Mesothelial cell of epicardium (in vitro differentiated cells): ENCODE results near the gene WDR70. TPM values are rescaled to one million over a fixed set of nuclear protein-coding genes. Genes with fewer than 3 reads are reported as not detected.

ENCODE experiments used
- DNase-seq, 2 experiments: peaks; one replicate each; pipeline ENCODE4 v3.0.0; 2021; ENCODE audit warnings: low spot score in 2 of 2; ENCODE audit not compliant: unreplicated experiment in 2 of 2
- H3K27ac Mint-ChIP-seq: 2 replicates; pipeline ENCODE4 v1.8.0; 2021; ENCODE audit warnings: mixed read lengths
- H3K27me3 Mint-ChIP-seq: 2 replicates; pipeline ENCODE4 v1.8.0; 2021; ENCODE audit warnings: low read depth, mixed read lengths
- H3K36me3 Mint-ChIP-seq: 2 replicates; pipeline ENCODE4 v1.8.0; 2021; ENCODE audit warnings: mixed read lengths
- H3K4me1 Mint-ChIP-seq: 2 replicates; pipeline ENCODE4 v1.8.0; 2021; ENCODE audit warnings: mixed read lengths
- H3K4me3 Mint-ChIP-seq: 2 replicates; pipeline ENCODE4 v1.8.0; 2021; ENCODE audit warnings: mild to moderate bottlenecking, moderate library complexity, mixed read lengths
- H3K9me3 Mint-ChIP-seq: 2 replicates; pipeline ENCODE4 v1.8.0; 2021; ENCODE audit warnings: mixed read lengths
- total RNA-seq: library from RNA; stranded (reverse); gene quantifications from 3 replicates; pipeline ENCODE4 v1.2.1, GENCODE V29; 2021
- TF ChIP-seq, protein P1 (sequence below): fragments of 200-600 bp; sonication (generic); IDR thresholded peaks from one replicate; pipeline ENCODE4 v1.5.0; 2021; ENCODE audit warnings: antibody characterized with exemption; ENCODE audit not compliant: unreplicated experiment

WDR70 gene
- total RNA-seq, 1 donor from 2014 or later, result 47.8 TPM

DNA sequence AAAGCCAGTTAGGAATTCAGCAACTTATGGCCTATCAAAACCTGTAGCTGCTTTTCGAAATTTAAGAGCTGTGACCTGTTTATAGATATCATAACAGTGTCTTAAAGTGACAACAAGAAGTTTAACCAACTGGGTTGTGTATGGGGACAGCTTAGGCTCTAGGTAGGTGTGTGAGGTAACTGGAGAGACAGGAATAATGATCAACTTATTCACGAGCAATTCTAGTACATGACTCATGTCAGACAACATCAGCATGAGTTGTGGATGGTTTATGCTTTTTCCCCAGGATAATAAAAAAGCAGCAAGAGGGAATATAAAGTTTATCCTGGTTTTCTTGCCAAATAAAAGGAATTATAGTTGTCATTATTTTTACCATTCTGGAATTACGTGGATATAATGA lies 372.1 kb downstream of the WDR70 start:
- no peaks in the 10 kb centered on the region for H3K27me3 Mint-ChIP-seq
- peaks cover 6% of the 10 kb centered on the region for H3K36me3 Mint-ChIP-seq
- peaks cover 26% of the 10 kb centered on the region for H3K9me3 Mint-ChIP-seq
- no peak overlapping the region for H3K27ac Mint-ChIP-seq
- no peak for DNase-seq
- H3K4me3 Mint-ChIP-seq, result no peak overlapping the region
- H3K4me1 Mint-ChIP-seq, result no peaks in the 10 kb centered on the region
- TF ChIP-seq, protein P1, sequence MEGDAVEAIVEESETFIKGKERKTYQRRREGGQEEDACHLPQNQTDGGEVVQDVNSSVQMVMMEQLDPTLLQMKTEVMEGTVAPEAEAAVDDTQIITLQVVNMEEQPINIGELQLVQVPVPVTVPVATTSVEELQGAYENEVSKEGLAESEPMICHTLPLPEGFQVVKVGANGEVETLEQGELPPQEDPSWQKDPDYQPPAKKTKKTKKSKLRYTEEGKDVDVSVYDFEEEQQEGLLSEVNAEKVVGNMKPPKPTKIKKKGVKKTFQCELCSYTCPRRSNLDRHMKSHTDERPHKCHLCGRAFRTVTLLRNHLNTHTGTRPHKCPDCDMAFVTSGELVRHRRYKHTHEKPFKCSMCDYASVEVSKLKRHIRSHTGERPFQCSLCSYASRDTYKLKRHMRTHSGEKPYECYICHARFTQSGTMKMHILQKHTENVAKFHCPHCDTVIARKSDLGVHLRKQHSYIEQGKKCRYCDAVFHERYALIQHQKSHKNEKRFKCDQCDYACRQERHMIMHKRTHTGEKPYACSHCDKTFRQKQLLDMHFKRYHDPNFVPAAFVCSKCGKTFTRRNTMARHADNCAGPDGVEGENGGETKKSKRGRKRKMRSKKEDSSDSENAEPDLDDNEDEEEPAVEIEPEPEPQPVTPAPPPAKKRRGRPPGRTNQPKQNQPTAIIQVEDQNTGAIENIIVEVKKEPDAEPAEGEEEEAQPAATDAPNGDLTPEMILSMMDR, result no peak

DNA sequence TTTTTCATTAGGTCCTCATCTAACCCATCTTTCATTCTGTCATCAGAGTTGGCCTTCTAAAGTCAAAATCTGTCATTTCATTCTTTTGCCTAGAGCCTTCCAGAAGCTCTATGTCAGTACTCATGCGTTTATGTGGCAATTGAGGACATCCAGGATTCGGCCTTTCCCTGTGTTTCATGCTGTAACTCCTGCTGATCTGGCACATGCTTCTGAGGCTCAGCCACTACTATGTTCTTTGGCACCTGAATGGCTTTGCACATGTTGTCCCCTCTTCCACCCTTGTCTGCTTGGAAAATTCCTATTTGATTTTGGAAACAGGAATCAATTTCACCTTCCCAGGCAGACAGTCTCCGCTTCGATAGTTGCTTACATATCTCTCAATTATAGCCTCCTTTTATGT lies 375.9 kb downstream of the WDR70 start:
- Mint-ChIP-seq H3K4me1 (no peaks in the 10 kb centered on the region), H3K9me3 (no peaks in the 10 kb centered on the region), H3K27me3 (no peaks in the 10 kb centered on the region), H3K36me3 (peaks cover 8% of the 10 kb centered on the region), H3K4me3 (no peak overlapping the region), H3K27ac (no peak overlapping the region)
- DNase-seq, result no peak
- TF ChIP-seq, protein P1, result no peak

DNA sequence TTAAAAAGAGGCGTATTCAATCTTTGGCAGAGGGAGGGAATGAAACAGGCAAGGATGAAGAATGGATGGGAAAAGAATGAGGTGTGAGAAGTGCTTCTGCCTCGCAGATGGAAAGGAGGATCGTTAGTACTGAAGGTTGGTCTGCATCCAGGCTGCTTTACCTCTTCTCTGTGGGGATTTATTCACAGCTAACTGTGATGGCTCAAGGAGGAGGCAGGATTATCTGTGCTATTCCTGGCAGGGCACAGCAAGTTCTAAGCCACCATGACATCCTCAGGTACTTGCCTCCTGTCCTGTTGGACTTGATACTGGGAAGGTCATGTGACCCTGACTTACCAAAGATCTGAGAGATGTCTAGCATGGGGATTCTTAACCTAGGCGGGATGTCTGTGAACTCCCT lies 376.5 kb downstream of the WDR70 start:
- DNase-seq, result no peak
- Mint-ChIP-seq H3K4me1 (no peaks in the 10 kb centered on the region), H3K27ac (no peak overlapping the region), H3K9me3 (no peaks in the 10 kb centered on the region), H3K4me3 (no peak overlapping the region), H3K36me3 (peaks cover 8% of the 10 kb centered on the region), H3K27me3 (no peaks in the 10 kb centered on the region)
- TF ChIP-seq, protein P1, result no peak

GRCh38 chr5:37756248-37756647 lies 377.1 kb downstream of the WDR70 start:
- H3K27me3 Mint-ChIP-seq, result no peaks in the 10 kb centered on the region
- no peaks in the 10 kb centered on the region for H3K4me1 Mint-ChIP-seq

GRCh38 chr5:37757980-37758582 lies 379.0 kb downstream of the WDR70 start:
- DNase-seq, result no peak
- no peaks in the 10 kb centered on the region for H3K27me3 Mint-ChIP-seq
- no peak overlapping the region for H3K27ac Mint-ChIP-seq
- no peak overlapping the region for H3K4me3 Mint-ChIP-seq
- H3K4me1 Mint-ChIP-seq, result no peaks in the 10 kb centered on the region
- TF ChIP-seq, protein P1, result no peak
- no peaks in the 10 kb centered on the region for H3K9me3 Mint-ChIP-seq
- H3K36me3 Mint-ChIP-seq, result peaks cover 8% of the 10 kb centered on the region

More at GRCh38 chr5:37756248-37756647, 377.1 kb downstream of the WDR70 start:
- Mint-ChIP-seq H3K4me3 (no peak overlapping the region), H3K36me3 (peaks cover 8% of the 10 kb centered on the region), H3K9me3 (no peaks in the 10 kb centered on the region), H3K27ac (no peak overlapping the region)
- no peak for DNase-seq
- TF ChIP-seq, protein P1, result no peak

DNA sequence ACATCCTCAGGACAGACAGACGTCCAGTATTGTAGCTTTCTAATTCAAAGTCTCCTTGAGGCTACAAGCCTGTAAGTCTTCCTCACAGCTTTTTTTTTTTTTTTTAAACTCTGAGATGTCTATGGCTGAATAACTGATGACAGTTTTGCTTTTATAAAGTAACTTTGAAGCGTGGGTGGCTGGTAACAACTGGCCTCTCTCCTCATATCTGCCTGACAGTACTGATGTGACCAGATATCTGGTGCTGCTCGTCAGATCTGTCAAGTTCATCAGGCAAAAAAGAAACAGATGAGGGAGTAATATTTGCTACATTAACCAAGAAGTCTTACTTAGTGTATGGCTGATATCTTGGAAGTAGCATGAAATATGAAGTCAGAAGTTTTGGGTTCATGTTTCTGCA lies 388.1 kb downstream of the WDR70 start:
- Mint-ChIP-seq H3K4me1 (no peaks in the 10 kb centered on the region), H3K9me3 (no peaks in the 10 kb centered on the region), H3K4me3 (no peak overlapping the region), H3K27ac (no peak overlapping the region), H3K36me3 (no peaks in the 10 kb centered on the region), H3K27me3 (no peaks in the 10 kb centered on the region)
- TF ChIP-seq, protein P1, result no peak
- no peak for DNase-seq
